HG03095 (cell line): ENCODE data around the gene DHRS3.
A peak's percentile ranks its signal among the peaks of the same experiment; 100 is the strongest.

Experiments
- ATAC-seq: cut with Tn5 transposase; IDR thresholded peaks from one replicate; pipeline ENCODE4 v1.9.1; 2021; ENCODE audit warnings: moderate library complexity; ENCODE audit not compliant: unreplicated experiment

Gene DHRS3

DNA sequence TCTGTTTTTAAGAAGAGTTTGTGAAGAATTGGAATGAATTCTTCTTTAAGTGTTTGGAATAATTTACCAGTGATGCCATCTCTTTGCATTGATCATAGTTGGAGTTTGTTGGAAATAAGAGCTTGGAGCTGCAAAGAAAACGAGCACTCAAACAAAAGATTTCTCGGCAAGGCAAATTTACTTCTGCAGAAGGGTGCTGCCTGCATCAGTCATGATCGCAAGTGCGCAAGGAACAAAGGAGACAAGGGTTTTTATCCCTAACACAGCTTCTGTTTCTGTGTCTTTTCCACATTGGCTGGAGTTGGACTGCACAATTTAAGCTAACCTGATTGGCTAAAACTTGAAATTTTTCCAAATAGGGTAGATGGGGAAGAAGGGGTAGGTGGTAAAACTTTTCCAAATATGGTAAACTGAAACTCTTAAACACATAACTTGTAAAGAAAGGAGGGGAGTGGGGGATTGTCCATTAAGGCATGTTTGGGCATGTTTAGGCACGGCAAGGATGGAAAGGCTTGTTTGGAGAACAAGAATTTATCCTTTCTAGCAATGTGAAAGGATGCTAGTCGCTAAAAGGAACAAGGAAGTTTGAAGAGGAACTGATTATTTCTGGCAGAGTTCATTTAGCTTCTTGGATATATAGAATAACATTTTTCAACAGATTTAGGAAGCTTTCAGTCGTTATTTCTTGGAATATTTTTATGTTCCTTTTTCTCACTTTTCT, 22.4 kb upstream of the DHRS3 start:
- no peak for ATAC-seq

DNA sequence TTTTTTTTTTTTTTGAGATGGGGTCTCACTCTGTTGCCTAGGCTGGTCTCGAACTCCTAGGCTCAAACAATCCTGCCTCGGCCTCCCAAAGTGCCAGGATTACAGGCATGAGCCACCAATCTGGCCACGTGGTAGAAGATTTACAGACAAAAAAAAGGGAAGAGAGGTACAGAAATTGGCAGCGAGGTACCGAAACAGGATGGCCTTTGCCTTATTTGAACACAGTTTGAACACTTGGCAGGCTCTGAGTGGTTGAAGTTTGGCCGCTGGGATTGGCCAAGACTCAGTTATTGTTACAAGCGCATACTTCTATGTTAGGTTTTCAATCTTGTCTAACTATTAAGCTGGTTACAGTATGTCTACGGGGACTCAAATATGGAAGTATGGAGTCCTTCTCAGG, 19.7 kb upstream of the DHRS3 start:
- no peak for ATAC-seq

DNA sequence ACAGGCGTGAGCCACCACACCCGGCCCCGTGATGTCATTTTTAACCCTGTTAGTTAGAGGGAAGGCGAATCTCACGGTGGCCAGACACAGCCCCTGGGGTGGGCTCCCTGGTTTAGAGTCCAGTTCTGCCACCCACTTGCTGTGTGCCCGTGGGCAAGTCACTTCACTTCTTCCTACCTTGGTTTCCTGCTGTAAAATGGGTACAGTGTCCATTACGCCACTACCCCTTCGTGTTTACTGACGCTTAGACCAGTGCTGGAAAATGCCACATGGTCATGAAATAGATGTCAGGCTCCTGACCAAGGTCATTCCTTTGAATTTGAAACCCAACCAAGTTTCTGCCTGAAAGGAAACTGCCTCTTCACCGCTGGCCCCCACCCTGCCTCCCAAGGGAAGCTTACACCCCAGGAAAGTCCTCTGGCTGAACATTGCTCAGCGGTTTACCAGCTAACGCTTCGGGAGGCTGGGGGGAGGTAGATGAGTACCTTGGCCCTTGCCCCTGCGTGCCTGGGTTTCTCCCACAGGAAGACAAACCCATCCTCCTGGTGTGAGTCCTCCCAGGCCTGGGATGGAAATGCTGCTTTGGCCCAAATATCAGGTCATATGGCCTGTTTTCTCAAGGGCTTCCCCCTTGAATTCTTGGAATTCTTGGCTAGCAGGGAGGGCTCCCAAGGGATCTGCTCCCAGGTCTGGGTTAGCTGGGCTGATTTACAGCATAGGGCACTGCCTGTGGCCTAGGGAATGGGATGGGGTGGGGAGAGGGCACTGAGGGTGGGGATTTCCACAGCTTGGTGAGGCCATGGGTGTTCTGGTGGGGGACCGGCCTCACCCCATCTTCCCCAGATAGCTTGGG, 18.3 kb upstream of the DHRS3 start:
- no peak for ATAC-seq

DNA sequence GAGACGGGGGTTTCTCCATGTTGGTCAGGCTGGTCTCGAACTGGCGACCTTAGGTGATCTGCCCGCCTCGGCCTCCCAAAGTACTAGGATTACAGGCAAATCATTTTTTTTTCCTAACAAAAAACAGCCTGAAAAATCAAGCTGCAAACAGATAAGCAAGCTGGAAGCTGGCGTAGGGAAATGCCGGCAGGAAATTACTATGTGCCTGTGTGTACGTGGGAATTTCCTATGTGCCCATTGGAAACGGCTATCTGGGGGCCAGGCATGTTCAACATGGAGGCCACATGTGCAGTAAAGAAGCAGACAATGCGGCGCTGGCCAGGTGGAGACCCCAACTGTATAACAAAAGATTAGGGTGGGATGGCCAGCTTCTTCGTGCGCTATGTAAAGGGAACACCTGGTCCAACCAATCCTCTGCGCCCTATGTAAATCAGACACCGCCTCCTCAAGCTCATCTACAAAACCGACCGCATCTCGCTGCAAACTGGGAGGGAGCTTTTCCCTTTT, 16.7 kb upstream of the DHRS3 start:
- no peak for ATAC-seq

GRCh38 chr1:12634156-12634555, 16.1 kb upstream of the DHRS3 start:
- no peak for ATAC-seq

GRCh38 chr1:12631571-12631970, 13.6 kb upstream of the DHRS3 start:
- ATAC-seq, result no peak

- ATAC-seq, result no peak
Measured at GRCh38 chr1:12630946-12631530, 13.0 kb upstream of the DHRS3 start.

DNA sequence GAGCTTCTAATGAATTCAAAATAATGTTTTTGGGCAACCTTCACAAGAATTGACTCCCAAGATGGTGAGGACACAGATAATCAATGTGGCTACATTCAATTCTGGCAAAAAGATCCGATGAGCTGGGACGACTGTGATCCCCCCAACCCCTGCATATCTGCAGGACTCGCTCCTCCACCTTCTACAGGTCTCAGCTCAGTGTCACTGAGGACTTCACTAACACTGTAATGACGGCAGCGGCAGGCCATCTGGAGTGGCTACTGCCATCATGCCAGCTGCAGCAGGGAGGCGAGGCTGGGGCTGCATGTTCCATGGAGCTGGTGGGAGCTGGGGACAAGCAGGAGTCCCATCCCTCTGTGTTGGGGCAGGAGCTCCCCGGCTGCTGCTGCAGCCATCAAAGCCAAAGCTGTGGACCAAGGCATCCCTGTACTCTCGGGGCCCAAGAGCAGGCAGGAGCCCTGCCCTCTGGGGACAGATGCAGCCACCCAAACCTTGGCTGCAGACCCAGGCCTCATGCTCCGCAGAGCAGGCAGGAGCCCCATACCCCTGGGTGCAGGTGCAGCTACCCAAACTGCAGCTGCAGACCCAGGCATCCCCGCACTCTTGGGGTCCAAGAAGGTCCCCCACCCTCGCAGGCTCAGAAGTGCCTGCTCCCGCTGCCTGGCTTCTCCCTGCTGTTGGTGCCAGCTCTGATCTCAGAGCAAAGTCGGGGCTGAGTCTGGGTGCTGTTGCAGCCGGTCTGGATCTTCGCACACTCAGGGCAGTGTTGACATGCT, 12.2 kb upstream of the DHRS3 start:
- ATAC-seq, result no peak

GRCh38 chr1:12629511-12629956, 11.5 kb upstream of the DHRS3 start:
- no peak for ATAC-seq

DNA sequence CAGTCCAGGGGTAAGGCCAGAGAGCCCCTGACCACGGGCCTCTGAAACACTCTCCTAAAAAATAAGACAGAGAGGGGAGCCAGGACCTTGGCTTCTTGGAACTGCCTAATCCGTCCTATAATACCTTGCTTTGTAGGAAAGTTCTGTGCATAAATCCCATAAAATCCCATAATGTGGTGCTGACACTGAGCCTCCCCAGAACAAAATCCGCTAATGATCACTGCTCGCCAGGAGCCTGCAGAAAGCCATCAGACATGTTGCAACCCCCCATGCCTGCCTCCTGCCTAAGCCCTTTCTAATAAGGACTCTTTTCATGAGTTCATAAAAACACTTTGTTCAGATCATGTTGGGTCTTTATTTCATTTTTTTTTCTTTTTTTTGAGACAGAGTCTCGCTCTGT, 9.3 kb upstream of the DHRS3 start:
- ATAC-seq, result no peak

GRCh38 chr1:12626888-12627287, 8.9 kb upstream of the DHRS3 start:
- no peak for ATAC-seq

- ATAC-seq, result no peak
Measured at GRCh38 chr1:12625276-12625675, 7.3 kb upstream of the DHRS3 start.

GRCh38 chr1:12622506-12622905, 4.5 kb upstream of the DHRS3 start:
- ATAC-seq, result no peak

- ATAC-seq, result no peak
Measured at GRCh38 chr1:12621346-12622335, 3.6 kb upstream of the DHRS3 start.

DNA sequence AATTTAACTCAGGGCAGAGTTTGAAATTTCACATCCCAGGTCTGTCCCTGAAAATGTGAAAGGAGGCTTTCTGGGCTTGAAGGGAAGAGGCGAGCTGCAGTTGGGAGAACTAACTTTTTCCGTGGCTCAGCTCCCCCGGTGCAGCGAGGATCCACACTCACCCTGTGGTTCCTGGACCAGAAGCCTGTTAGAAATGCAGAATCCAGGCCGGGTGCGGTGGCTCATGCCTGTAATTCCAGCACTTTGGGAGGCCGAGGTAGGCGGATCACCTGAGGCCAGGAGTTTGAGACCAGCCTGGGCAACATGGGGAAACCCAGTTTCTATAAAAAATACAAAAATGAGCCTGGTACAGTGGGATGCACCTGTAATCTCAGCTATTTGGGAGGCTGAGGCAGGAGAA, 2.9 kb upstream of the DHRS3 start:
- ATAC-seq, result no peak

- ATAC-seq, result no peak
Measured at GRCh38 chr1:12620488-12620865, 2.5 kb upstream of the DHRS3 start.

- peak; percentile 54 for ATAC-seq
Measured at GRCh38 chr1:12619792-12620487, 1.9 kb upstream of the DHRS3 start.

DNA sequence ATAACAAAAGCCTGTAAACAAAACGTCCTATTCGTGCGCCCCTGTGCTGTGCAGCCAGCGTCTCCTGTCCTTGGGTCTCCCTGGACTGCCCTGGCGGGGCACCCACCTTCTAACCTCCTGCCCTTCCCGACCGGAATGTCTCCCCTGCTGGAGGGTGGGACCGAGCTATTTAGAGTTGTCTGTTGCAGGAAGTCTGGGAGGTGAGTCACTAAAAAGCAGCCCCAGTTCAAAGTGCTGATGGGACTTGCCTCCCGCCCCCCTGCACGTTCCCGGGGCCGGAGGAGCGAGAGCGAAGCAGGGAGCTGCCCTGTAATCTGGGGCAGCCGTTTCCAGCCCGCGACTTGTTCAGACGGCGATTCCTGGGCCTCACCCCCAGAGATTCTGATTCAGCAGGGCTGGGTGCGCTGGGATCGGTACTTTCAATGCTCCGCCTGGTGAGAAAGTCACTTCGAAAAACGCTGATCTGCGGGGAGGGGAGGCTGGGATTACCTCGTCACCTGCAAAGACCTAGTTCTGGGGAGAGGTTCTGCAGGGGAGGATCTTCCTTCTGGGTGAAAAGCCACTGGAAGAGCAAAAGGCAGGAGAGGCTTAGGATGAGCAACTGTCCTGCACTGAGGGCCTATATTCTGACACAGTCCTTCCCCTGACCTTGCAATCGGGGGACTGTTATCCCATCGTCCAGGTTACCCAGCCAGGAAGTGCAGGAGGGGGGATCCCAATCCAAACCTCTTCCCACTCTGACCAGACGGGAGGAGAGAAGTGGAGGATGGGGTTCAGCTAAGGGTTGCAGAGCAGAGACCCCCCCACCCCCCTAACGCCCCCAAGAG, 1.2 kb upstream of the DHRS3 start:
- ATAC-seq, result no peak

DNA sequence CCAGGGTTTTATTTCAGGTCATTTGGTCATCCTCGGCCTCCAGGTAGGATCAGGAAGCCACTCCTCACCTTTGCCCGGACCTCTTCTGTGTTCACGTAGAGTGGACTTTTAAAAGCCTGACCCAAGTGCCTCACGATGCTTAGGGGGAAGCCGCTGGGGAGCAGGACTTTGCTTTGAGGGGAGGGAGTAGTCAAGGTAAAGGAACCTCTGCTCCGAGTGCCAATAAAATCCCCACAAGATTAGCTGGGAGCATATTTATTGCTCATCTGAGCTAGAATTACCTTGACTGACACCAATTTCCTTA, 603 bp upstream of the DHRS3 start:
- ATAC-seq, result no peak
